Smooth muscle cell (in vitro differentiated cells): ENCODE results near the gene ZBTB34. TPM values are rescaled to one million over a fixed set of nuclear protein-coding genes. Genes with fewer than 3 reads are reported as not detected.

Experiments
- DNase-seq: peaks from one replicate; lab custom pipeline; 2025; ENCODE audit not compliant: unreplicated experiment; lab: John Stamatoyannopoulos, UW
- H2AFZ ChIP-seq: fragments of 200-600 bp; sonication (generic); 2 replicates; pipeline ENCODE4 v1.6.0; 2016; ENCODE audit warnings: antibody characterized with exemption, low read depth, mild to moderate bottlenecking
- H3F3A ChIP-seq: fragments of 200-600 bp; sonication (generic); 2 replicates; pipeline ENCODE4 v1.6.0; 2017; ENCODE audit warnings: antibody characterized with exemption, low read depth
- H3K27ac ChIP-seq: fragments of 200-600 bp; sonication (generic); 2 replicates; pipeline ENCODE4 v1.5.1; 2016; ENCODE audit warnings: low read depth, mild to moderate bottlenecking
- H3K27me3 ChIP-seq: fragments of 200-600 bp; sonication (generic); 2 replicates; pipeline ENCODE4 v1.6.1; 2016; ENCODE audit warnings: low read depth, mild to moderate bottlenecking
- H3K36me3 ChIP-seq: fragments of 200-600 bp; sonication (generic); 2 replicates; pipeline ENCODE4 v1.5.1; 2016; ENCODE audit warnings: low read depth
- H3K4me1 ChIP-seq: fragments of 200-600 bp; sonication (generic); 2 replicates; pipeline ENCODE4 v1.5.1; 2016; ENCODE audit warnings: low read depth
- H3K4me2 ChIP-seq: fragments of 200-600 bp; sonication (generic); 2 replicates; pipeline ENCODE4 v1.6.0; 2016; ENCODE audit warnings: mild to moderate bottlenecking
- H3K4me3 ChIP-seq: fragments of 200-600 bp; sonication (generic); 2 replicates; pipeline ENCODE4 v1.5.1; 2016; ENCODE audit warnings: mild to moderate bottlenecking
- H3K79me2 ChIP-seq: fragments of 200-600 bp; sonication (generic); 2 replicates; pipeline ENCODE4 v1.6.0; 2016; ENCODE audit warnings: low read depth, mild to moderate bottlenecking
- H3K9ac ChIP-seq: fragments of 200-600 bp; sonication (generic); 2 replicates; pipeline ENCODE4 v1.6.0; 2016; ENCODE audit warnings: low read depth
- H3K9me3 ChIP-seq: fragments of 200-600 bp; sonication (generic); replicated peaks from 2 replicates; pipeline ENCODE4 v1.5.1; 2016; ENCODE audit warnings: low read depth
- H4K20me1 ChIP-seq: fragments of 200-600 bp; sonication (generic); 2 replicates; pipeline ENCODE4 v1.6.0; 2016; ENCODE audit warnings: low read depth
- WGBS: methylation state at CpG from one replicate; pipeline ENCODE4 v1.1.7; 2016; ENCODE audit warnings: low lambda C conversion rate; 5-methylcytosine and 5-hydroxymethylcytosine counted together
- polyA plus RNA-seq: library from polyadenylated mRNA; unstranded; fragments of >200 nt; fragmentation: Nextera tagmentation; extraction: Ambion mirVana; gene quantifications from 2 replicates; pipeline ENCODE4 v1.2.1, GENCODE V29; 2016
- total RNA-seq: library from RNA; depleted of rRNA; stranded (reverse); fragments of >200 nt; gene quantifications from 2 replicates; pipeline ENCODE4 v1.2.3, GENCODE V29; 2014
- TF ChIP-seq, protein P1 (sequence below): fragments of 200-600 bp; sonication (generic); IDR thresholded peaks from 2 replicates; pipeline ENCODE4 v1.5.1; 2017; ENCODE audit warnings: borderline replicate concordance, mild to moderate bottlenecking, antibody characterized with exemption; ENCODE audit not compliant: insufficient read depth, poor library complexity, severe bottlenecking

Gene ZBTB34
- total and polyA plus RNA-seq, 2 experiments from 2014 or later, result 6.3 to 17.8 TPM

DNA sequence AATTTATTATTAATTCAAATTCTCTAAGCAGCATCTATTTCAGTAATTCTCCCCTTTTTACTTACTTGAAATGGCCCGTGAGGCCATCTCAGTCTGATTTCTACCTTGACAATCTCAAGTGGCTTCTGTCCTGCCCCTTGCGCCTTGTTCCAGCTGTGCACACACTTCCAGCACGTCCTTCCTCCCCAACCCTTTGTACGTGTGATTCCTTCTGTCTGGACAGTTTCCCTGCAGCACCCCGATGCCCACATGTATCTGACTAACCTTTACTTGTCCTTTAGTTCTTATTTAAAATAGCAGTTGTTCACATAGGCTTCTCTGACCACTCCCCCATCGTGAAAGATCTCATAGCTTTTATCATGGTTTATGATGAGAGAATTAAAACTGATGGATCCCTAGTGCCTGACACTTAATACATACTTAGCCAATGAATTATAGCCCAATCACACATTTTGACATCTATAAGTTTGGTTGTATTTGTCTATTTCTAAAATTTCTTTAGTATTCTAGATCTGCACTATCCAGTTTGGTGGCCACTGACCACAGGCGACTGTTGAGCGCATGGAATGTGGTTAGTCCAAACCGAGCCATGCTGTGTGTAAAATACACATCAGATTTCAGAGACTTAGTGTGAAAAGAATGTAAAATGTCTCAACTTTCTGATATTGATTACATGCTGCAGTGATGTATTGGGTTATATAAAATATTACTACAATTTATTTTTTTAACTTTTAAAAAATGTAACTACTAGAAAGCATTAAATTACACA is 14.3 kb downstream of the ZBTB34 start:
- H4K20me1 ChIP-seq, result peaks cover 98% of the 10 kb centered on the region
- 81% methylated on average over 9 of the region's 9 CpGs for WGBS

DNA sequence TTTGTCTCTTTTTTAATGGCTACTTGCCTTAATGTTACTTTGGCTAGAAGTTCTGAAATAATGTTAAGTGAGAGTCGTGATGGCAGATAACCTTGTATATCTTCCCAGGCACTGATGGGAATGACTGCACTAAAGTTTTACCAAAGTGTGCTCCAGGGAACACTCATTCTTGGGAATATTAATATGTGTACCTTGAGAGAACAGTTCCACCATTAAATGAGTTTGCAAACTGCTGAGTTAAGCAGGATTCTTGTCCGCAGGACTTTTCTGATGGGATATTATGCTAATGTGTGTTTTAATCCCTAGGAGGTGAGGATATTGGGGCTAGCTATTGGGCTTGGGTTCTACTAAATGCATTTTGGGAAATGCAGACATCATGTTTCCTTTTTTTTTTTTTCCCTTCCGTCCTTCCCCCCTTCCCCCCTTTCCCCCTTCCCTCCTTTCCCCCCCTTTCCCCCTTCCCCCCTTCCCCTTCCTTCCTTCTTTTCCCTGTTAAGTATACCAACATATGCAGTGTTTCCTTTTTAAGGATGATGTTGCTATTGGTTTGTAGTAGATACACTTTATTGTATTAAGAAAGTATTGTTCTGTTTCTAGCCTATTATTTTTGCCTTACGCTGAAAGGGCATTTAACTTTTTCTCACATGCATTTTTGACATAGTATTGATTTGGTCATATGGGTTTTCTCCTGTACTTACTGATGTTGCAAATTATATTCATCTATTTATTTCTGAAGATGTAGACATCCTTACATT is 15.5 kb downstream of the ZBTB34 start:
- H3K79me2 ChIP-seq, result peaks cover 55% of the 10 kb centered on the region
- no peak overlapping the region for H3K9ac ChIP-seq
- no peak overlapping the region for H3K27ac ChIP-seq
- H3K9me3 ChIP-seq, result no peaks in the 10 kb centered on the region
- TF ChIP-seq, protein P1, sequence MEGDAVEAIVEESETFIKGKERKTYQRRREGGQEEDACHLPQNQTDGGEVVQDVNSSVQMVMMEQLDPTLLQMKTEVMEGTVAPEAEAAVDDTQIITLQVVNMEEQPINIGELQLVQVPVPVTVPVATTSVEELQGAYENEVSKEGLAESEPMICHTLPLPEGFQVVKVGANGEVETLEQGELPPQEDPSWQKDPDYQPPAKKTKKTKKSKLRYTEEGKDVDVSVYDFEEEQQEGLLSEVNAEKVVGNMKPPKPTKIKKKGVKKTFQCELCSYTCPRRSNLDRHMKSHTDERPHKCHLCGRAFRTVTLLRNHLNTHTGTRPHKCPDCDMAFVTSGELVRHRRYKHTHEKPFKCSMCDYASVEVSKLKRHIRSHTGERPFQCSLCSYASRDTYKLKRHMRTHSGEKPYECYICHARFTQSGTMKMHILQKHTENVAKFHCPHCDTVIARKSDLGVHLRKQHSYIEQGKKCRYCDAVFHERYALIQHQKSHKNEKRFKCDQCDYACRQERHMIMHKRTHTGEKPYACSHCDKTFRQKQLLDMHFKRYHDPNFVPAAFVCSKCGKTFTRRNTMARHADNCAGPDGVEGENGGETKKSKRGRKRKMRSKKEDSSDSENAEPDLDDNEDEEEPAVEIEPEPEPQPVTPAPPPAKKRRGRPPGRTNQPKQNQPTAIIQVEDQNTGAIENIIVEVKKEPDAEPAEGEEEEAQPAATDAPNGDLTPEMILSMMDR, result no peak
- H2AFZ ChIP-seq, result no peak overlapping the region
- H4K20me1 ChIP-seq, result peaks cover 98% of the 10 kb centered on the region
- no peak for DNase-seq
- no peaks in the 10 kb centered on the region for H3K4me1 ChIP-seq
- H3F3A ChIP-seq, result peaks cover 8% of the 10 kb centered on the region
- 87% methylated on average over 3 of the region's 4 CpGs for WGBS
- H3K36me3 ChIP-seq, result peaks cover 9% of the 10 kb centered on the region
- H3K27me3 ChIP-seq, result no peaks in the 10 kb centered on the region
- no peak overlapping the region for H3K4me2 ChIP-seq
- H3K4me3 ChIP-seq, result no peak overlapping the region

More for the DNA sequence above, 14.3 kb downstream of the ZBTB34 start:
- no peaks in the 10 kb centered on the region for H3K27me3 ChIP-seq
- TF ChIP-seq, protein P1, result no peak
- no peak overlapping the region for H3K9ac ChIP-seq
- H3K4me2 ChIP-seq, result no peak overlapping the region
- H3K4me1 ChIP-seq, result no peaks in the 10 kb centered on the region
- no peak overlapping the region for H2AFZ ChIP-seq
- H3K27ac ChIP-seq, result no peak overlapping the region
- H3F3A ChIP-seq, result peaks cover 8% of the 10 kb centered on the region
- H3K79me2 ChIP-seq, result peaks cover 60% of the 10 kb centered on the region
- no peak for DNase-seq
- H3K36me3 ChIP-seq, result no peaks in the 10 kb centered on the region
- H3K9me3 ChIP-seq, result no peaks in the 10 kb centered on the region
- no peak overlapping the region for H3K4me3 ChIP-seq

DNA sequence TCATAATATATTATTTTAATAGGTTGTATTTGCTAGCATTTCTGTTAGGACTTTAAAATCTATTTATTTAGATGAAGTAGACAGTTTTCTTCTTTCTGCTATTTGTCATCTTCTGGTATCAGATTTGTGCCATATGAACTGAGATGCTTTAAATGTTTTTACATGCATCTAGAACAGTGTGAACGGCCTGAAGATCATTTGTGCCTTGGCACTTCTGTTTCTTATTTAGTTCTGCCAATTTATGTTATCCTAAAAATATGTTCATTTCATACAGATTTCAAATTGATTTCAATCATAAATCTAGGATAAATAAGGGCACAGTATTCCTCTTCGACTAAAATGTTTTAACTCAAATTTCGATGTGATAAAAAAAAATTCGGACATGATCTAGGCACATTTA is 16.1 kb downstream of the ZBTB34 start:
- H3K27me3 ChIP-seq, result no peaks in the 10 kb centered on the region
- no peak overlapping the region for H3K4me3 ChIP-seq
- no peak overlapping the region for H3K9ac ChIP-seq
- H3K27ac ChIP-seq, result no peak overlapping the region
- 96% methylated on average over 4 of the region's 4 CpGs for WGBS
- no peak overlapping the region for H3K4me2 ChIP-seq
- peaks cover 54% of the 10 kb centered on the region for H3K79me2 ChIP-seq
- H3K9me3 ChIP-seq, result no peaks in the 10 kb centered on the region
- H3F3A ChIP-seq, result peaks cover 8% of the 10 kb centered on the region
- DNase-seq, result no peak
- no peak overlapping the region for H2AFZ ChIP-seq
- peaks cover 98% of the 10 kb centered on the region for H4K20me1 ChIP-seq
- H3K4me1 ChIP-seq, result no peaks in the 10 kb centered on the region
- TF ChIP-seq, protein P1, result no peak
- H3K36me3 ChIP-seq, result peaks cover 11% of the 10 kb centered on the region
